Omental fat pad (tissue), 4 donors: Measurements from ENCODE around the gene A4GALT. TPM values are rescaled to one million over a fixed set of nuclear protein-coding genes. Genes with fewer than 3 reads are reported as not detected.

Experiments
- ATAC-seq: fragments of 150-250 bp; one replicate; pipeline ENCODE4 v1.9.1; 2016; ENCODE audit warnings: mild to moderate bottlenecking, moderate library complexity; ENCODE audit not compliant: low FRiP score
- DNase-seq: peaks from one replicate; pipeline ENCODE4 v3.0.0-alpha.2; 2019; ENCODE audit warnings: low spot score
- total RNA-seq, 4 donors: library from RNA; depleted of rRNA; stranded (reverse); fragments of >200 nt; gene quantifications; one replicate each; pipeline ENCODE4 v1.1.0, GENCODE V29; 2016
- TF ChIP-seq, protein P1 (sequence below), 3 donors: fragments of 450-650 bp; IDR thresholded peaks; one replicate each; pipeline ENCODE4 v1.5.1; 2016 to 2017; ENCODE audit warnings: antibody characterized with exemption in 3 of 3, mild to moderate bottlenecking in 3 of 3, moderate library complexity in 2 of 3

Gene A4GALT
- total RNA-seq, 4 donors from 2014 or later = 10.8 to 42.2 (median 20.1) TPM

DNA sequence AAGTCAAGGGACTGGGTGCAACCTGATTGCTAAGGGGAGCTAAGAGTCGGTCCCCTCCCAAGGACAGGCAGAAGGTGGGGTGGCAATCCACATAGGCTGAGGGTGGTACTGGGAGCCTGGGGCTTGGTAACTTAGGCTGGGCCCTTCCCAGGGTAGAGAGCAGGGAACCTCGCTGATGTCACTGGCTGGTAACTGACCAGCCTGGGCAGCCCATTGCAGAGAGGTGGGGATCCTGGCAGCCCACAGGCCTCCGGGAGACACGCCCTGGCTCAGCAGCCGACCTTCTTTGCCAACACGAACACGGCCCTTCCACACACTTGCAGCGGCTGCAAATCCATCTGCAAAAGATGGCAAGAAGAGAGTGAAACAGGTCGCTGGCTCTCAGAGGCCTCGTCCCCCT lies 25.4 kb downstream of the A4GALT start:
- TF ChIP-seq, protein P1, sequence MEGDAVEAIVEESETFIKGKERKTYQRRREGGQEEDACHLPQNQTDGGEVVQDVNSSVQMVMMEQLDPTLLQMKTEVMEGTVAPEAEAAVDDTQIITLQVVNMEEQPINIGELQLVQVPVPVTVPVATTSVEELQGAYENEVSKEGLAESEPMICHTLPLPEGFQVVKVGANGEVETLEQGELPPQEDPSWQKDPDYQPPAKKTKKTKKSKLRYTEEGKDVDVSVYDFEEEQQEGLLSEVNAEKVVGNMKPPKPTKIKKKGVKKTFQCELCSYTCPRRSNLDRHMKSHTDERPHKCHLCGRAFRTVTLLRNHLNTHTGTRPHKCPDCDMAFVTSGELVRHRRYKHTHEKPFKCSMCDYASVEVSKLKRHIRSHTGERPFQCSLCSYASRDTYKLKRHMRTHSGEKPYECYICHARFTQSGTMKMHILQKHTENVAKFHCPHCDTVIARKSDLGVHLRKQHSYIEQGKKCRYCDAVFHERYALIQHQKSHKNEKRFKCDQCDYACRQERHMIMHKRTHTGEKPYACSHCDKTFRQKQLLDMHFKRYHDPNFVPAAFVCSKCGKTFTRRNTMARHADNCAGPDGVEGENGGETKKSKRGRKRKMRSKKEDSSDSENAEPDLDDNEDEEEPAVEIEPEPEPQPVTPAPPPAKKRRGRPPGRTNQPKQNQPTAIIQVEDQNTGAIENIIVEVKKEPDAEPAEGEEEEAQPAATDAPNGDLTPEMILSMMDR (IDR thresholded peaks at IDR 0.05) = no peak
- DNase-seq (no peak), ATAC-seq (no peak)

DNA sequence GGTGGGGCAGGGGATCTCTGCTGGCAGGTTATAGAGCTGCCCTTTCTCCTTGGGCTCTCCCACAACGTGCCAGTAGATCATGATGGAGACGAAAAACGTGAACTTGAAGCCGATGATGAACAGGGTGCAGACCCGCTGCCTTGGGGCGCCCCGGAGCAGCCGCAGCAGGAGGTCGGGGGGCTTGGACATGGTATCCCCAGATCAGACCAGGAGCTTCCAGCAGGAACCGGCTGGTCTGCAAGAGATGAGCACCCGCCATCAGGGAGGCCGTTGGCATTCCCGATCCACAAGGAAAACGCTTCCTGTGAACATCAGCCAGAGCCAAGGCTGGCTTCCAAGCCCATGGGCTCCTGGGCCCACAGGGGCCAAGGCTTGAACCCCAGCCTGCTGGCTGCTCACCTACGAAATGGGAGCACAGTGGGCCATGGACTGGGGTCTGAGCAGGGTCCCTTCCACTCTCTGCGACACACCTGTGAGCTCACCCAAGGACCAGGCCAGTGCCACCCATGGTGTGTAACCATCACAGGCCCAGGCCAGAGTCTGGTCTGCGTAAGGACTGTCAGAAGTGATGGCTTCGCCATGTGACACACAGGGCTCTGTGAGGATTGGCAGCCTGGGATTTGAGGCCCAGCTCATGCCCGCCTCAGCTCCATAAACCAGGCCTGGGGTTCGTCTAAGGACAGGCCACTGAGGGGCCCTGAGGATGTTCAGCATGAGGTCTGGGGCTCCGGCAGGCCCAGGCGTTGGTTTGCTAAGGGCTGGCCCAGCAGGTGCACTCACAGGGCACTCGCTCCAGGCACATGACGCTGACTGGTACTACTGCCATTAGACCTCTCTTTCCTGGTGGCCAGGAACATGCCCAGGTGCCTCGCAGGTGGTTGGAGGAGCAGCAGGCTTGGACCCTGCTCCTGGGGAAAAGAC lies 26.6 kb downstream of the A4GALT start:
- DNase-seq = no peak
- ATAC-seq = no peak
- TF ChIP-seq, protein P1 (IDR thresholded peaks at IDR 0.05) = no peak

DNA sequence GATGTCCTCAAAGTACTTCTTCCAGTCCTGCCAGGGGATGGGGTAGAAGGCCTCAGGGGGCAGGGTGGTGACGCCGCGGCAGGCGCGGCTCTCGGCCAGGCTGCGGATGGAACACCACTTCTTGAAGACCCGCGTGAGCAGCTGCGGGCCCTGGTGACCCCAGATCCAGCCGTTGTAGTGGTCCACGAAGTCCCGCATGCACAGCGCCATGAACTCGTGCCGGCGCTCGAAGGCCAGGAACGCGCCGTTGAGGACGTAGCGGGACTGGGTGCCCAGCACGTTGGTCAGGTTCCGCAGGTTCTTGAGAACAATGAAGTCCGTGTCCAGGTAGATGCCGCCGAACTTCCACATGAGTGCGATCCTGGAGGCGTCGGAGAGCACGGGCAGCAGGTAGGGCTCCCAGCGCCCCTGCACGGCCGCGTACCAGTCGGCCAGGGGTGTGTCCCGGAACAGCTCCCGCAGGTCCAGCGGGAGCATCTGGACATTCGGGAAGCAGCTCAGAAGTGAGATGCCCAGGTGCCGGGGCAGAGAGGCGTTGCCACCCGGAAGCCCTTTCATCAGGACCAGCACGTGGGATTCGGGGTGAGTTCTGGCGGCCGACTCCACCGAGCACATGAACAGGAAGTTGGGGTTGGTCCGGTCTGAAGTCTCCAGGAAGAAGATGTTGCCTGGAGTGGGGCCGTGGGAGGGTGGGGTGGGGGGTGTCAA lies 27.5 kb downstream of the A4GALT start:
- ATAC-seq (no peak), DNase-seq (no peak)
- TF ChIP-seq, protein P1 (IDR thresholded peaks at IDR 0.05) = no peak

DNA sequence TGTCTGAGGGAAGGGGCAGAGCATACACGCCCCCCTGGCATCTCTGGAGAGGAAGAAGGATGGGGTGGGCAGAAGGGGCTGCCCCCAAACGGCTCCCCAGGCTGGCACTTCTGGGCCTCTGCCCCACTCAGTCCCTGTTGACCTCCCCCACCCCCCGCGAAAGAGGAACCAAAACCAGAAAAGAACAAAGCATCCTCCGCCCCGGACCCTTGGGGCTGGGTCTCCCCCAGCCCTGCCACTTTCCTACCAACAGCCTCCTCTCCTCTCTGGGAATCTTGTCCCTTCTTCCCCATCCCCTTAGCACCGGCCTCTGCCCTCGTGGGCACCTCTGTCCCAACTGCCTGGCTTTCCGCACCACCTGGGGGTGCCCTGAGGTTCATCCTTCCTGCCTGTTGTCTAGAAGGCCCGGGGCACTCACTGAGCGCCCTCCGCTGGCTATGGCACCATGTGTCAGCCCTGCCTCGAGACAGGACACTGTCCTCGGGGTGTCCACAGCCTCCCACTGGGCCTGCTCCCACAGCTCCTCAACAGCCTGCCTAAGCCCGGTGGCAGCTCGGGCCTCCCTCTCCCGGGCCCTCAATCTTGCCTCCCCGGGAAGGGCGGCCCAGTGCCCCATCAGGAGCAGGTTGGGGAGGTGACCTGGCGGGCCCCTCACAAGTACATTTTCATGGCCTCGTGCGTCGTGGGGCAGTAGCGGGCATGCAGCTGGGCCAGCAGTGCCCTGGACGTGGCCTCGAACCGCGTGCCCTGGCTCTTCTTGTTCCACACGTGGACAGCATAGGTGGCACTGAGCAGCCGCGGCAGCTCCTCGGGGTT lies 28.2 kb downstream of the A4GALT start:
- ATAC-seq = no peak

DNA sequence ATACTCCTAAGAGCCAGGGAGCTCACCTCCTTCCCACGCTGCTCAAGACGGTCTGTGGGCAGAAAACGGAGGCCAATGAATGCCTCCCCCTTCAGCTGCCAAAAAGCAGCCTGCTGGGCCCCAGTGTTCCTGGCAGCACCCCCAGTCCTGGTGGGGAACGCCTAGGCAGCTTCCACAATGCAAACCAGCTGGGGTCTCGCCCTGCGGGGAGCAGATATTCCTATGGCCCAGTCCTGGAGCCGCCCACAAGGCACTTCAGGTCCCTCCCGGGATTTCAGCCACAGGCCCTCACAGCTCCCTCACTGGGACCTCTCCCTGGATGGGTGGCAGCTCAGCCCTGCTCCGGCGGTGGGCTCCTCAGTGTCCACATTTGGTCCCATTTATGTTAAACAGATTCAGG lies 29.2 kb downstream of the A4GALT start:
- no peak for ATAC-seq
- TF ChIP-seq, protein P1 (IDR thresholded peaks at IDR 0.05) = no peak
- DNase-seq = no peak

More for the DNA sequence above, 28.2 kb downstream of the A4GALT start:
- TF ChIP-seq, protein P1 (IDR thresholded peaks at IDR 0.05) = no peak
- DNase-seq = no peak

DNA sequence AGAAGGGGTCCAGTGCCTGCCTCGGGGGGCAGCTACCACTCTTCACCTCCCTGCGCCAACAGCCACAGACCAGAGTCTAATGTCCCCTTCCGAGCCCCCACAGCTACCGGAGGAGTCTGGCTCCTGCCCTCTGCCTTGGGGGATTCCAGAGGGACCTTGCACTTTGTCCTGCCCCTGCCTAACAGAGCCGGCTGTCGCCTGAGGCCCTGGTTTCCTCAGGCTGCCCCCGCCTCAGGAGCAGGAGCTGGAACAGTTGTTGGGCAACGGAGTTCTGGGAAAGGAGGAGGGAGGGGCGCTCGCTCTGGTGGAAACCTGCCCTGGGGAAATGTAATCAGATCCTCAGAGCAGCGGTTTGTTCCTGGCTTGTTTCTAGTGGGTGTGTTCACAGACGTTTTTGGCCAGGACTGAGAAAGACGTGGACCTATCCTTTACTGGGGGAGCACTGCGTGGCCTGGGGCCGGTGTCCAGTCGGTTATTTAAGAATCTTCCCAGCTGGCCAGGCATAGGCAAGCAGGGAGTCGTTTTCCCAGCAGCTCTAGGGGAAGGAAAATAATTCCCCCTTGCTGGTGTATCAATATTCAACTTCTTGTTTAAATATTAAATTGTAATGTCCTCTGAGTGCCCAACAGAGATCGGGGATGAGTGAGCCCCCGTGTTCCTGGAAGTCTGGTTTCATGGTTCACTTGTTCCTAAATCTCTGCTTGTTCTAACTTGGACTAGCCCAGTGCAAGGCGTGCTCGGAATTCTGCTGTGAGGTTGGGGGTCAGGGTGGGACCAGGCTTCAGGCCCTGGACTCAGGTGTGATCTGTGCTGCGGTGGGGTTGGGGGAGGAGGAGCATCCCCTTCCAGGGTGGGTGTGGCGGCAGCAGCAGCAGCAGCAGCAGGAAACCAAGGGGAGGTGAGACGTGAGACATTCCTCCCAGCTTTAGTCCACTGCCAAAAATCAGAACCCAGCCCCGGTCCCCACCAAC lies 32.1 kb downstream of the A4GALT start:
- ATAC-seq (peak; percentile 82), DNase-seq (peak; percentile 66)
- TF ChIP-seq, protein P1 (IDR thresholded peaks at IDR 0.05) = no peak
